K562 (cell line): Measurements from ENCODE around the gene CPA4. TPM values are rescaled to one million over a fixed set of nuclear protein-coding genes. Genes with fewer than 3 reads are reported as not detected.

Experiments
- GMEB1 ChIP-seq: fragments of 250-450 bp; sonication (Bioruptor Pico); IDR thresholded peaks from 2 replicates; pipeline ENCODE4 v1.4.0; 2020; ENCODE audit warnings: mild to moderate bottlenecking
- GTF2F1 ChIP-seq: IDR thresholded peaks from 2 replicates; pipeline ENCODE4 v1.6.1; 2011; ENCODE audit warnings: low read depth, low read length, improper control_type of control experiment
- KDM4B ChIP-seq, 2 experiments: fragments of 450-650 bp in 1 of 2; sonication (generic) in 1 of 2; IDR thresholded peaks; 2 replicates each; pipeline ENCODE4 v1.6.1; 2016 to 2017; ENCODE audit warnings: borderline replicate concordance in 2 of 2, antibody characterized with exemption in 1 of 2, low read depth in 1 of 2, mild to moderate bottlenecking in 1 of 2
- MLX ChIP-seq, 2 experiments: fragments of 450-650 bp in 1 of 2; sonication (generic) in 1 of 2; formaldehyde crosslinking; conservative IDR thresholded peaks; 2 replicates each; pipeline versions ENCODE4 v1.4.0 to v1.8.1; 2020 to 2022; ENCODE audit warnings: mild to moderate bottlenecking in 1 of 2, missing genetic modification reagents in 1 of 2
- MYBL2 ChIP-seq, 2 experiments: fragments of 450-650 bp in 1 of 2; sonication (generic) in 1 of 2; formaldehyde crosslinking in 1 of 2; IDR thresholded peaks; 2 replicates each; pipeline versions ENCODE4 v1.6.1 to v1.8.1; 2017 to 2022; ENCODE audit warnings: borderline replicate concordance in 1 of 2, inconsistent platforms in 1 of 2, low read depth in 1 of 2, mild to moderate bottlenecking in 1 of 2, missing genetic modification reagents in 1 of 2, moderate library complexity in 1 of 2
- NRF1 ChIP-seq, 2 experiments: fragments of 450-650 bp; IDR thresholded peaks in 1 of 2; conservative IDR thresholded peaks in 1 of 2; 2 replicates each; pipeline ENCODE4 v1.6.1; 2014; ENCODE audit warnings: mild to moderate bottlenecking in 2 of 2
- RBM34 ChIP-seq: fragments of 200-400 bp; formaldehyde crosslinking; IDR thresholded peaks from 2 replicates; pipeline ENCODE4 v1.6.1; 2018; ENCODE audit warnings: low read length, borderline replicate concordance; ENCODE audit not compliant: insufficient read depth
- SOX6 ChIP-seq: fragments of 450-650 bp; IDR thresholded peaks from 2 replicates; pipeline ENCODE4 v1.6.1; 2014; ENCODE audit warnings: mild to moderate bottlenecking
- USF1 ChIP-seq: sonication (generic); formaldehyde crosslinking; IDR thresholded peaks from 2 replicates; pipeline ENCODE4 v1.9.0; 2022; ENCODE audit warnings: mild to moderate bottlenecking, missing genetic modification reagents
- ZBTB2 ChIP-seq: fragments of 450-650 bp; IDR thresholded peaks from 2 replicates; pipeline ENCODE4 v1.6.1; 2016; ENCODE audit warnings: antibody characterized with exemption
- ZBTB40 ChIP-seq, 2 experiments: fragments of 450-650 bp in 1 of 2; sonication (generic) in 1 of 2; formaldehyde crosslinking in 1 of 2; IDR thresholded peaks; 2 replicates each; pipeline versions ENCODE4 v1.7.1 to v1.9.0; 2016 to 2022; ENCODE audit warnings: inconsistent platforms in 1 of 2, mild to moderate bottlenecking in 1 of 2, missing genetic modification reagents in 1 of 2
- ZFPM2 ChIP-seq: fragments of 250-450 bp; sonication (Bioruptor Pico); IDR thresholded peaks from 2 replicates; pipeline ENCODE4 v1.5.1; 2022; ENCODE audit warnings: mild to moderate bottlenecking
- polyA plus RNA-seq, 8 experiments: library from polyadenylated mRNA; depleted of rRNA in 4 of 8; stranded (reverse) in 5 of 8; unstranded in 3 of 8; fragments of >200 nt; fragmentation: Nextera tagmentation in 2 of 8; fragmentation: Illumina TruSeq in 1 of 8; extraction: Ambion mirVana in 2 of 8; extraction: Trizol in 1 of 8; gene quantifications; 2 replicates each; pipeline versions ENCODE4 v1.2.1 to v1.2.3, GENCODE V29; 2011 to 2014; ENCODE audit warnings: inconsistent platforms in 1 of 8, missing spikeins in 1 of 8
- total RNA-seq, 7 experiments: library from RNA; depleted of rRNA in 6 of 7; stranded (reverse); fragments of >200 nt in 6 of 7; fragmentation: Illumina TruSeq in 2 of 7; extraction: Trizol in 2 of 7; gene quantifications; 2 replicates each; pipeline versions ENCODE4 v1.2.1 to v1.2.3, GENCODE V29; 2011 to 2021; ENCODE audit warnings: low replicate concordance in 1 of 7

The CPA4 gene
- total and polyA plus RNA-seq, 9 of the 15 experiments (the other 6 are each of a cell fraction or from before 2014, with no cell fraction given), result not detected

- no peak for TF ChIP-seq MLX (CRISPR knock-in tag; conservative IDR thresholded peaks at IDR 0.05)
- 0 out of 2 replicates have a peak, but pooled peaks have one; percentile 1 for TF ChIP-seq ZFPM2 (CRISPR knock-in tag)
- no peak for TF ChIP-seq GMEB1
- TF ChIP-seq KDM4B (IDR thresholded peaks at IDR 0.05; ENCODE audit: borderline replicate concordance in 2 of 2, low read depth in 1 of 2), result no peak
- TF ChIP-seq NRF1 (conservative IDR thresholded peaks at IDR 0.05 in 1 of 2, IDR thresholded peaks at IDR 0.05 in 1 of 2), result no peak
- no peak for TF ChIP-seq RBM34
- no peak for TF ChIP-seq SOX6
- peak; percentile 33; the same call in 1 of the 2 replicates for TF ChIP-seq ZBTB2
- no peak for TF ChIP-seq USF1 (CRISPR knock-in tag)
- no peak for TF ChIP-seq GTF2F1
- no peak for TF ChIP-seq ZBTB40 (IDR thresholded peaks at IDR 0.05)
- no peak for TF ChIP-seq ZBTB40 (CRISPR knock-in tag; IDR thresholded peaks at IDR 0.05)
- TF ChIP-seq MYBL2 (IDR thresholded peaks at IDR 0.05; ENCODE audit: low read depth), result no peak
- no peak for TF ChIP-seq MYBL2 (CRISPR knock-in tag; IDR thresholded peaks at IDR 0.05; ENCODE audit: borderline replicate concordance)
These were observed 49.9 kb downstream of the CPA4 start (continued) for GRCh38 chr7:130342701-130343380.
